Activated CD8-positive, alpha-beta T cell treated with anti-CD3 and anti-CD28 coated beads for 36 hours (primary cell): ENCODE data around the gene RPS6KA3. TPM values are rescaled to one million over a fixed set of nuclear protein-coding genes. Genes with fewer than 3 reads are reported as not detected.

Experiments
- ATAC-seq: fragments of 200-7000 bp; cut with Tn5 transposase; one replicate; pipeline ENCODE4 v1.10.0; 2021; ENCODE audit warnings: mild to moderate bottlenecking, moderate library complexity
- CTCF ChIA-PET: fragments of 350-600 bp; sonication (Branson Sonifier 250); formaldehyde crosslinking; loops from one replicate; lab custom pipeline; 2021; ENCODE audit warnings: antibody characterized with exemption; lab: Charles Lee
- POLR2A ChIA-PET: fragments of 350-600 bp; sonication (Branson Sonifier 250); formaldehyde crosslinking; loops from one replicate; lab custom pipeline; 2021; ENCODE audit warnings: antibody characterized with exemption; lab: Charles Lee
- DNase-seq: peaks from one replicate; pipeline ENCODE4 v3.0.0-alpha.2; 2020
- H3K27ac Mint-ChIP-seq: one replicate; pipeline ENCODE4 v1.8.0; 2021; ENCODE audit warnings: mild to moderate bottlenecking, mixed read lengths
- H3K27me3 Mint-ChIP-seq: one replicate; pipeline ENCODE4 v1.8.0; 2021; ENCODE audit warnings: mixed read lengths
- H3K36me3 Mint-ChIP-seq: one replicate; pipeline ENCODE4 v1.8.0; 2021; ENCODE audit warnings: low read depth, mixed read lengths
- H3K4me1 Mint-ChIP-seq: one replicate; pipeline ENCODE4 v1.8.0; 2021; ENCODE audit warnings: low read depth, mixed read lengths
- H3K4me3 Mint-ChIP-seq: one replicate; pipeline ENCODE4 v1.8.0; 2021; ENCODE audit warnings: mild to moderate bottlenecking, moderate library complexity, mixed read lengths
- H3K9me3 Mint-ChIP-seq: one replicate; pipeline ENCODE4 v1.8.0; 2021; ENCODE audit warnings: mixed read lengths
- intact Hi-C: fragments of 100-400 bp; cut with micrococcal nuclease; formaldehyde crosslinking; loops from one replicate; pipeline ENCODE4 v1.10.0; 2022
- total RNA-seq, 2 experiments: library from RNA; stranded (reverse); gene quantifications; one replicate each; pipeline ENCODE4 v1.2.3, GENCODE V29; 2021
- TF ChIP-seq, protein P1 (sequence below): fragments of 200-600 bp; IDR thresholded peaks from one replicate; pipeline ENCODE4 v1.8.0; 2022; ENCODE audit warnings: antibody characterized with exemption, mild to moderate bottlenecking

Gene RPS6KA3
- 10 to 100 TPM; 52.6 to 56.9 TPM for total RNA-seq

DNA sequence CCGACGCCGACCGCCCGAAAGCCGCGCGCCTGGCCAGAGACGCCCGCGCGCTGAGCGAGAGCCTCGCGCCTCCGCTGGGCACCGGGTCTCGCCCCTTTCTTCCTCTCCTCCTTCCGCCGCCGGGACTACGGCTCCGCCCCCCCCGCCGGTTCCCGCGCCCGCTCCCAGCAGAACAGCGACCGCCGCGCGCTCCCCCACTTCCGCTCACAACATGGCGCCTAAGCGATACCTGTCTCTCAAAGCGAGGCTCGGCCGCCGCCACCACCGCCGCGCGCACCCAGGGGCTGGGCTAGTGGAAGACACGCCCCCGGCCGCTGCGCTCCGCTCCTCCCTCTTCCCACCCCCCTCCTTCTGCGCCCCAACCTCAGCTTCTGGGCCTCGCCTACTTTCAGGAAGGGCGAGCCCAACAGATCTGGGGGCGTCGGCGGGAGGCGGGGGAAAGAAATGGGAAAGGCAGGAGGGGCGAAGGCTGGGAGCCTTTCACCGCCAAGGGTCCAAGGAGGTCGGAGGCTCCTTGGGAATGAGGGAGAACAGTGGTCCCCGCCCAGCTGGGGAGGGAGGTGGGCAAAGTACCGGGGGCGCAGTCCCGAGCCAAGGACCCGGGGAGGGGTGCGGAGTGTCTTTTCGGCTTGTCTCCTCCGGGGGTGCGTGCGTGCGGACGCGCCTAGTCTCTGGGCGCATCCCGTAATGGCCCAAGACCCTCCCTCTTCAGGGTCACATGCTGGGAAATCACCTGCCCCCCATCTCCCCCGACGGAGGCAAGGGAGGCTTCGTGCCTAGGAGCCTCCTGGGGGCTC is at the start of gene RPS6KA3:
RPS6KA3 (minus strand) TSS at position 100 of the 797 bp plus-strand sequence. CDS start 277 bp downstream, outside the sequence.
- H3K27me3 Mint-ChIP-seq, result no peaks in the 10 kb centered on the region
- ChIA-PET POLR2A (interaction anchor here (1.0 to 1.8 kb wide), 2 partner anchors 111 to 145 kb away, joined by 3 to 7 read pairs; no protein-coding TSS in a partner anchor), CTCF (no interaction called here)
- ATAC-seq (peak; percentile 84), DNase-seq (peak; percentile 92)
- H3K27ac Mint-ChIP-seq, result peak within 1 kb of the TSS; percentile 98
- TF ChIP-seq, protein P1, sequence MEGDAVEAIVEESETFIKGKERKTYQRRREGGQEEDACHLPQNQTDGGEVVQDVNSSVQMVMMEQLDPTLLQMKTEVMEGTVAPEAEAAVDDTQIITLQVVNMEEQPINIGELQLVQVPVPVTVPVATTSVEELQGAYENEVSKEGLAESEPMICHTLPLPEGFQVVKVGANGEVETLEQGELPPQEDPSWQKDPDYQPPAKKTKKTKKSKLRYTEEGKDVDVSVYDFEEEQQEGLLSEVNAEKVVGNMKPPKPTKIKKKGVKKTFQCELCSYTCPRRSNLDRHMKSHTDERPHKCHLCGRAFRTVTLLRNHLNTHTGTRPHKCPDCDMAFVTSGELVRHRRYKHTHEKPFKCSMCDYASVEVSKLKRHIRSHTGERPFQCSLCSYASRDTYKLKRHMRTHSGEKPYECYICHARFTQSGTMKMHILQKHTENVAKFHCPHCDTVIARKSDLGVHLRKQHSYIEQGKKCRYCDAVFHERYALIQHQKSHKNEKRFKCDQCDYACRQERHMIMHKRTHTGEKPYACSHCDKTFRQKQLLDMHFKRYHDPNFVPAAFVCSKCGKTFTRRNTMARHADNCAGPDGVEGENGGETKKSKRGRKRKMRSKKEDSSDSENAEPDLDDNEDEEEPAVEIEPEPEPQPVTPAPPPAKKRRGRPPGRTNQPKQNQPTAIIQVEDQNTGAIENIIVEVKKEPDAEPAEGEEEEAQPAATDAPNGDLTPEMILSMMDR, result no peak
- H3K4me1 Mint-ChIP-seq, result peaks cover 9% of the 10 kb centered on the region
- H3K36me3 Mint-ChIP-seq, result peaks cover 3% of the 10 kb centered on the region
- intact Hi-C loops, result loop anchor here (10.0 kb wide), 1 partner anchor 148 kb away; no protein-coding TSS in a partner anchor
- peak within 1 kb of the TSS; percentile 86 for H3K4me3 Mint-ChIP-seq
- no peaks in the 10 kb centered on the region for H3K9me3 Mint-ChIP-seq

DNA sequence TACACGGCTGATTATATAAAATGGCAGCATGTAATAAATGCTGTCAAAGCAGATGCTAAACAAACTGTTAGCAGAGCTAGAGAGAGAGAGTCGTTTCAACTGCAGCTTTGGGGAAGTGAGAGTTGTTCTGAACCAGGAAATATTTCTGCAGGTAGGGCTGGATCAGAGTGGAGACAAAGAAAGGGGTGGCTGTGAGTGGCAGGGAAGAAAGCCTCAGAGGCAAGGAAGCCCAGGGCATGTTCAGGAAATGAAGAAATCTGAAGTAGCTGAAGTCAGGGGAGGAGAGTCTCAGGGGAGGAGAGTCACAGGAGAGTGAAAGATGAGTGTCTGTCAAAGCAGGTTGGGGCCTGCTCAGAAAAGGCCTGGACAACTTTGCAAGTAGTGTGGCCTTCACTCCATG is 48.4 kb upstream of the RPS6KA3 start:
- Mint-ChIP-seq H3K9me3 (no peaks in the 10 kb centered on the region), H3K4me1 (peaks cover 7% of the 10 kb centered on the region), H3K4me3 (no peak overlapping the region), H3K27ac (peak overlapping the region; percentile 44), H3K27me3 (no peaks in the 10 kb centered on the region), H3K36me3 (no peaks in the 10 kb centered on the region)
- ChIA-PET CTCF (no interaction called here), POLR2A (interaction anchor here (0.6 kb wide), 1 partner anchor 45 kb away, joined by 3 read pairs; no protein-coding TSS in a partner anchor)
- intact Hi-C loops, result no loop called here
- no peak for ATAC-seq
- no peak for DNase-seq
- TF ChIP-seq, protein P1, result no peak

DNA sequence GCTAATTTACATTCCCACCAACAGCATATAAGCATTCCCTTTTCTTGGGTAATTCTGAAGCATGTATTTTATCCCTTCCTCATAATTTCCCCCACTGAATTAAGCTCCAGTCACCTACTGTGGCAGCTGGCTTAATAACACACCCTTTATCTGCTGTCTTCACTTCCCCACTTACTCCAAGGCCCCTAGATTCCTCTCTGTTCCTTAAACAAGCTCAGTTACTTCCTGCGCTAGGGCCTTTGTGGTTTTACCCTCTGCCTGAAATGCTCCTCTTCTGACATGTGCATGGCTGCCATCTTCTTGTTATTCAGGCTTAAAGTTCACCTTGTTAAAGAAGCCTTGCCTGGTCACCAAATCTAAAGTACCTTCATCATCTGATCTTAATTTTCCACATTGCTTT is 47.2 kb upstream of the RPS6KA3 start:
- intact Hi-C loops, result no loop called here
- Mint-ChIP-seq H3K4me1 (peaks cover 7% of the 10 kb centered on the region), H3K27me3 (no peaks in the 10 kb centered on the region), H3K9me3 (no peaks in the 10 kb centered on the region), H3K4me3 (no peak overlapping the region), H3K36me3 (no peaks in the 10 kb centered on the region), H3K27ac (no peak overlapping the region)
- ATAC-seq, result no peak
- DNase-seq, result no peak
- ChIA-PET CTCF (no interaction called here), POLR2A (no interaction called here)
- TF ChIP-seq, protein P1, result no peak

DNA sequence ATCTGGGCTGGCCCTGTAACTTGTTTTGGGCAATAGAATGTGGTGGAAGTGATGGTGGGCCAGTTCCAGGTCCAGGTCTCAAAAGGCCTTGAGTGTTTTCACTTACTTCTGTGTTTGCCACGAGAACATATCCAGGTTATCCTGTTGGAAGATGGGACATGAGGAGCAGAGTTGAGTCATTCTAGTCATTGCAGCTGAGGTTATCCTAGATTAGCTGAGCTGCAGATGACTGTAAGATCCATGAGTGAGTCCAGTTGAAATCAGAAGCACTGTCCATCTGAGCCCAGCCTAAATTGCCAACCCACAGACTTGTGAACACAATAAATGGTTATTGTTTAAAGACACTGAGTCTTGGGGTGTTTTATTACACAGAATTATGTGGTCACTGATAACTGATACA is 45.3 kb upstream of the RPS6KA3 start:
- ATAC-seq (no peak), DNase-seq (no peak)
- POLR2A ChIA-PET, result no interaction called here
- H3K27me3 Mint-ChIP-seq, result no peaks in the 10 kb centered on the region
- H3K4me3 Mint-ChIP-seq, result no peak overlapping the region
- no peak overlapping the region for H3K27ac Mint-ChIP-seq
- intact Hi-C loops, result no loop called here
- CTCF ChIA-PET, result no interaction called here
- TF ChIP-seq, protein P1, result no peak
- H3K9me3 Mint-ChIP-seq, result no peaks in the 10 kb centered on the region
- H3K36me3 Mint-ChIP-seq, result no peaks in the 10 kb centered on the region
- H3K4me1 Mint-ChIP-seq, result peaks cover 10% of the 10 kb centered on the region

DNA sequence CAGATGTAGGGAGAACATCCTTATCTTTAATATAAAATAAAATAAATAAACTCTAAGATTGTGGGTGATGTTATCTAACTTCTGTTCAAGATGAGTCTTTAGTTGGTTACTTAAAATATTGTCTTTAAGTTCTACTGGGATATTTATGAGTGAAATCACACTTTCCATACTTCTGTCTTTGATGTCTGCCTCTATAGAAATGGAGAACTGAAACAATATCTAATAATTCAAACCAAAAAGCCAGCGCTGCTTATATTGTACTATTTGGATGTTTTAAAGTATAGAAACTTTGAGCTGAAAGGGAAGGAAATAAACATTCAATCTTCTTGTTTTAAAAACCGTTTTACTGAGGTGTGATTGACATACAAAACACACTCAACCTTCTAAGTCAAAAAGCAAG is 44.8 kb upstream of the RPS6KA3 start:
- H3K36me3 Mint-ChIP-seq, result no peaks in the 10 kb centered on the region
- no peak overlapping the region for H3K4me3 Mint-ChIP-seq
- no peaks in the 10 kb centered on the region for H3K27me3 Mint-ChIP-seq
- H3K4me1 Mint-ChIP-seq, result peaks cover 10% of the 10 kb centered on the region
- TF ChIP-seq, protein P1, result no peak
- CTCF ChIA-PET, result no interaction called here
- POLR2A ChIA-PET, result no interaction called here
- DNase-seq, result no peak
- H3K9me3 Mint-ChIP-seq, result no peaks in the 10 kb centered on the region
- no peak overlapping the region for H3K27ac Mint-ChIP-seq
- intact Hi-C loops, result no loop called here
- ATAC-seq, result no peak
